ENCODE measurements around the gene KL. TPM values are rescaled to one million over a fixed set of nuclear protein-coding genes. Genes with fewer than 3 reads are reported as not detected.

The KL gene
- total and polyA plus RNA-seq, 2 of the 8 experiments (the other 6 are each of a cell fraction or from before 2014, with no cell fraction given): 0.02 TPM; not detected in 1

DNA sequence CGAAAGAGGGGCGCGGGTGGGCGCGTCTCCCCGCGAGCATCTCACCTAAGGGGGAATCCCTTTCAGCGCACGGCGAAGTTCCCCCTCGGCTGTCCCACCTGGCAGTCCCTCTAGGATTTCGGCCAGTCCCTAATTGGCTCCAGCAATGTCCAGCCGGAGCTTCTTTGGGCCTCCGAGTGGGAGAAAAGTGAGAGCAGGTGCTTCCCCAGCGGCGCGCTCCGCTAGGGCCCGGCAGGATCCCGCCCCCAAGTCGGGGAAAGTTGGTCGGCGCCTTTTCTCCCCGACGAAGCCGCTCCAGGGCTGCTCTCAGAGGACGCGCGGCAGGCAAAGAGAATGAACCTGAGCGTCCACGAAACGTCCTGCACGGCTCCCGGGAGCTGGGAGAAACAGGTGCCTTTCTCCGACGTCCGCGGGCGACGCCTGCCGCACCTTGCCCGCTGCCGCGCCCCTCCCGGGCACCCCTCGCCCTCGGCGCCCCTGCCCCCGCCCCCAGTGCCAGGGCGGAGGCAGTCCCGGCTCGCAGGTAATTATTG lies 366 bp upstream of the KL start:
- Histone ChIP-seq H3K4me1 (replicated peaks in 1 of 4; ENCODE audit: control insufficient read depth in 3 of 4, insufficient read depth in 4 of 4, low read length in 3 of 4) (peaks cover 0 to 6% (median under 1%) of the 10 kb centered on the region in 4 experiments; a peak in 4 of 7 replicates), H3K4ac (replicated peaks; ENCODE audit: insufficient read length, low read depth, low read length) (no peak overlapping the region), H4K8ac (ENCODE audit: extremely low read depth, insufficient read depth, low read length) (no peak overlapping the region), H4K91ac (replicated peaks; ENCODE audit: insufficient read length, low read length) (no peak overlapping the region), H3K79me2 (ENCODE audit: control insufficient read depth in 1 of 2, insufficient read depth in 2 of 2, low read length in 2 of 2) (no peaks in the 10 kb centered on the region), H3K18ac (ENCODE audit: extremely low read depth, low read length) (no peak overlapping the region), H2BK120ac (replicated peaks; ENCODE audit: low read depth, low read length) (no peak overlapping the region), H2BK12ac (ENCODE audit: low read depth, low read length) (no peak overlapping the region), H3K4me2 (ENCODE audit: insufficient read depth in 1 of 2, low read depth in 2 of 2, low read length in 2 of 2) (peak overlapping the region; percentile 67 to 81), H3K23me2 (ENCODE audit: low read depth, low read length) (peaks cover 16% of the 10 kb centered on the region; the same call in 1 of the 2 replicates), H3K23ac (ENCODE audit: insufficient read length) (no peak overlapping the region), H2BK15ac (ENCODE audit: low read length) (no peak overlapping the region), H2BK5ac (ENCODE audit: low read depth, low read length) (no peak overlapping the region), H2AK5ac (ENCODE audit: low read depth, low read length) (no peak overlapping the region), H3K9ac (replicated peaks in 1 of 4; ENCODE audit: extremely low read depth in 1 of 4, low read depth in 3 of 4, low read length in 3 of 4) (no peak overlapping the region), H3K27ac (ENCODE audit: low read depth, low read length) (no peak overlapping the region), H3K79me1 (ENCODE audit: low read depth, low read length) (no peaks in the 10 kb centered on the region), H4K20me1 (replicated peaks in 1 of 2; ENCODE audit: control insufficient read depth in 1 of 2, insufficient read depth in 2 of 2, low read length in 2 of 2) (no peaks in the 10 kb centered on the region), H2BK20ac (ENCODE audit: low read length) (no peak overlapping the region), H3K36me3 (ENCODE audit: control insufficient read depth in 2 of 4, insufficient read depth in 4 of 4, low read length in 3 of 4) (no peaks in the 10 kb centered on the region), H3K27me3 (replicated peaks in 1 of 4; ENCODE audit: control insufficient read depth in 3 of 4, extremely low read depth in 1 of 4, insufficient read depth in 3 of 4, low read length in 3 of 4) (peaks cover 29 to 43% (median 34%) of the 10 kb centered on the region in 4 experiments), H3K4me3 (ENCODE audit: extremely low read depth in 1 of 4, insufficient read depth in 2 of 4, low read depth in 3 of 4, low read length in 4 of 4) (peak overlapping the region; percentile 9 to 60 (median 38)), H3K9me3 (ENCODE audit: insufficient read depth in 2 of 2, low read depth in 1 of 2, low read length in 1 of 2) (no peaks in the 10 kb centered on the region), H3K56ac (replicated peaks; ENCODE audit: insufficient read length, low read depth, low read length) (no peak overlapping the region), H2AFZ (ENCODE audit: low read length) (peak overlapping the region; percentile 6; the same call in 1 of the 2 replicates), H3K14ac (ENCODE audit: insufficient read length) (no peak overlapping the region), H4K5ac (ENCODE audit: insufficient read length, low read depth, low read length) (no peak overlapping the region)
- ChIA-PET CTCF (ENCODE audit: partially characterized antibody) (no interaction called here), POLR2A (ENCODE audit: partially characterized antibody) (no interaction called here)
- DNase-seq (ENCODE audit: low read depth in 1 of 2, low spot score in 2 of 2) (peak in 1 of 2 experiments; percentile 57), FAIRE-seq (no peak)
- 11% methylated on average over 29 of the region's 52 CpGs; no CpG with 5 or more reads in 1 of the 2 experiments for WGBS, 2 experiments (ENCODE audit: extremely low coverage in 1 of 2, insufficient coverage in 1 of 2, insufficient read length in 1 of 2, insufficient replicate concordance in 2 of 2, low coverage in 1 of 2, low lambda C conversion rate in 2 of 2, missing lambda C conversion rate in 1 of 2)
- TF ChIP-seq SUZ12 (IDR thresholded peaks at IDR 0.05; ENCODE audit: low read length) (peak; percentile 79), EZH2 (IDR thresholded peaks at IDR 0.05; ENCODE audit: low read depth, low read length, severe bottlenecking) (peak; percentile 56), KDM4A (IDR thresholded peaks at IDR 0.05; ENCODE audit: low read depth, low read length, severe bottlenecking) (peak; percentile 27)
- TF ChIP-seq, protein P1, sequence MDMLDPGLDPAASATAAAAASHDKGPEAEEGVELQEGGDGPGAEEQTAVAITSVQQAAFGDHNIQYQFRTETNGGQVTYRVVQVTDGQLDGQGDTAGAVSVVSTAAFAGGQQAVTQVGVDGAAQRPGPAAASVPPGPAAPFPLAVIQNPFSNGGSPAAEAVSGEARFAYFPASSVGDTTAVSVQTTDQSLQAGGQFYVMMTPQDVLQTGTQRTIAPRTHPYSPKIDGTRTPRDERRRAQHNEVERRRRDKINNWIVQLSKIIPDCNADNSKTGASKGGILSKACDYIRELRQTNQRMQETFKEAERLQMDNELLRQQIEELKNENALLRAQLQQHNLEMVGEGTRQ (IDR thresholded peaks at IDR 0.05; ENCODE audit: low read length): no peak
- TF ChIP-seq, protein P2, sequence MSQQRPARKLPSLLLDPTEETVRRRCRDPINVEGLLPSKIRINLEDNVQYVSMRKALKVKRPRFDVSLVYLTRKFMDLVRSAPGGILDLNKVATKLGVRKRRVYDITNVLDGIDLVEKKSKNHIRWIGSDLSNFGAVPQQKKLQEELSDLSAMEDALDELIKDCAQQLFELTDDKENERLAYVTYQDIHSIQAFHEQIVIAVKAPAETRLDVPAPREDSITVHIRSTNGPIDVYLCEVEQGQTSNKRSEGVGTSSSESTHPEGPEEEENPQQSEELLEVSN (IDR thresholded peaks at IDR 0.05): peak; percentile 32; the same call in 1 of the 2 replicates
